Hepatocyte (in vitro differentiated cells): ENCODE results near the gene OMD.

Experiments
- CTCF ChIP-seq: fragments of 200-600 bp; sonication (generic); IDR thresholded peaks from 2 replicates; pipeline ENCODE4 v1.5.1; 2016; ENCODE audit warnings: antibody characterized with exemption, mild to moderate bottlenecking; ENCODE audit not compliant: poor library complexity
- EZH2 ChIP-seq: fragments of 200-600 bp; sonication (generic); IDR thresholded peaks from 2 replicates; pipeline ENCODE4 v1.6.1; 2016; ENCODE audit warnings: antibody characterized with exemption, mild to moderate bottlenecking, borderline replicate concordance
- EZH2phosphoT487 ChIP-seq: fragments of 200-600 bp; sonication (generic); IDR thresholded peaks from one replicate; pipeline ENCODE4 v1.6.1; 2018; ENCODE audit warnings: antibody characterized with exemption, mild to moderate bottlenecking, low read depth, moderate library complexity; ENCODE audit not compliant: unreplicated experiment, severe bottlenecking

- no peak for TF ChIP-seq CTCF
- no peak for TF ChIP-seq EZH2
- TF ChIP-seq EZH2phosphoT487 = no peak
Observed at GRCh38 chr9:92424340-92424739, at the start of gene OMD.
